SJSA1 (cell line): ENCODE data around the gene NETO2. TPM values are rescaled to one million over a fixed set of nuclear protein-coding genes. Genes with fewer than 3 reads are reported as not detected.
A peak's percentile ranks its signal among the peaks of the same experiment; 100 is the strongest.
"Not testable (repeated sequence)": the region's sequence is repeated elsewhere in the genome, so short reads cannot be mapped to it uniquely, and the experiment has no call there.

ENCODE experiments used
- DNase-seq, 2 experiments: peaks; one replicate each; pipeline ENCODE4 v3.0.0-alpha.2; 2015 to 2020; ENCODE audit warnings: low spot score in 2 of 2, low read depth in 1 of 2
- H3K27ac ChIP-seq: fragments of 250-450 bp; sonication (Bioruptor Pico); 2 replicates; pipeline ENCODE4 v1.5.1; 2020; ENCODE audit warnings: mild to moderate bottlenecking, moderate library complexity
- H3K27me3 ChIP-seq: fragments of 250-450 bp; sonication (Bioruptor Pico); replicated peaks from 2 replicates; pipeline ENCODE4 v1.5.1; 2020; ENCODE audit warnings: mild to moderate bottlenecking, moderate library complexity
- H3K36me3 ChIP-seq: fragments of 250-450 bp; sonication (Bioruptor Pico); 2 replicates; pipeline ENCODE4 v1.5.1; 2020; ENCODE audit warnings: mild to moderate bottlenecking
- H3K4me1 ChIP-seq: fragments of 250-450 bp; sonication (Bioruptor Pico); replicated peaks from 2 replicates; pipeline ENCODE4 v1.6.1; 2021; ENCODE audit warnings: mild to moderate bottlenecking
- H3K4me3 ChIP-seq: fragments of 250-450 bp; sonication (Bioruptor Pico); 2 replicates; pipeline ENCODE4 v1.5.1; 2020; ENCODE audit warnings: mild to moderate bottlenecking
- H3K9me3 ChIP-seq: fragments of 250-450 bp; sonication (Bioruptor Pico); replicated peaks from 2 replicates; pipeline ENCODE4 v1.5.1; 2020; ENCODE audit warnings: mild to moderate bottlenecking
- total RNA-seq: library from RNA; depleted of rRNA; stranded (reverse); fragments of >200 nt; shearing (Covaris generic); gene quantifications from 2 replicates; pipeline ENCODE4 v1.2.3, GENCODE V29; 2014

The NETO2 gene
- total RNA-seq, 1 experiment from 2014 or later, result 5.6 TPM

DNA sequence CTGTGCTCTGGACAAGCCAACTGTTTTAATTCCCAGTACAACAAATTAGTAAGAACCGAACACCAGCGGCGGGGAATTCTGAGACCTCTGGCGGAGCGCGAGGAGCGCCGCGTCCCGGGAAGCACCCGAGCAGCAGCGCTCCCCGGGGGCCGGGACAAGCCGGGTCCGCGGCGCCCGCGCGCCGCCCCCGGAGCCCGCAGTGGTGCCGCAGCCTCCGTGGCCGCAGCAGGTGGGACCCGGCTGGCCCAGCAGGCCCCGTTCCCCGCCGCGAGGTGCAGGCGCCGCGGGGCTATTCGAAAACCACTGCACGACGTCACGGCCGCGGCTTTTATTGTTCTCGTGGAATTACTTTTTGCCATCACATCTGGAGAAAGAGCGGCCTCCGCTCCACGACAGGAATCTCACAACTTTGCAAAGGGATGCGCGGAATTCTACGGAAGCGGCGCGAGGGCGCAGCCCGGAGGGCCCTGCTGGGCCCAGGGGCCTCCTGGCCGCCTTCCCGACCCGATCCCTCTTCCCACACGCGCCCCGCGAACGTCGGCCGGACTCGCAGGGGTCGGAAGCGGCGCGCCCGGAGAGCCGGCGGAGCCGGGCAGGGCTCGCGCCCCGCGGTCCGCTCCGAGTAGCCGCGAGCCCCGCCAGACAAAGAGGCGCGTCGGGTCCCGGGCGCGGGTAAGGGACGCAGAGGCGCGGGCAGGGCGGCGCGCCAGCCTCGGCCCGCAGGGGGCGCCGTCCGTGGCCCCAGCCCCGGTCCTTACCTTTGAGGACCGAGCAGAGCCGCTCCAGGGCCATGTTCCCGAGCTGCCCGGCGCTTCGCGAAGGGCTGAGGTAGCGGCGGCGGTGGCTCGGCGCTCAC, 696 bp downstream of the NETO2 start:
- Histone ChIP-seq H3K27ac (no peak overlapping the region), H3K27me3 (peaks cover 26% of the 10 kb centered on the region), H3K4me1 (peaks cover 28% of the 10 kb centered on the region), H3K36me3 (no peaks in the 10 kb centered on the region), H3K4me3 (peak overlapping the region; percentile 43), H3K9me3 (0 out of 2 replicates have a peak, but pooled peaks cover 11% of the 10 kb centered on the region)
- peak; percentile 51 to 62 for DNase-seq

- H3K4me1 ChIP-seq, result peaks cover 28% of the 10 kb centered on the region
- H3K4me3 ChIP-seq, result peak overlapping the region; percentile 43
- H3K36me3 ChIP-seq, result no peaks in the 10 kb centered on the region
- no peak overlapping the region for H3K27ac ChIP-seq
- DNase-seq, result peak in 1 of 2 experiments; percentile 14
- H3K27me3 ChIP-seq, result peaks cover 26% of the 10 kb centered on the region
- 0 out of 2 replicates have a peak, but pooled peaks cover 11% of the 10 kb centered on the region for H3K9me3 ChIP-seq
These were observed 1.3 kb downstream of the NETO2 start for GRCh38 chr16:47142486-47142820.

- no peak overlapping the region for H3K27ac ChIP-seq
- H3K9me3 ChIP-seq, result 0 out of 2 replicates have a peak, but pooled peaks cover 11% of the 10 kb centered on the region
- H3K4me1 ChIP-seq, result peaks cover 28% of the 10 kb centered on the region
- peak; percentile 58 to 72 for DNase-seq
- H3K4me3 ChIP-seq, result peak overlapping the region; percentile 9; the same call in 1 of the 2 replicates
- peaks cover 26% of the 10 kb centered on the region for H3K27me3 ChIP-seq
- no peaks in the 10 kb centered on the region for H3K36me3 ChIP-seq
These were observed 1.8 kb downstream of the NETO2 start for GRCh38 chr16:47141773-47142485.

- H3K27me3 ChIP-seq, result peaks cover 26% of the 10 kb centered on the region
- no peak overlapping the region for H3K27ac ChIP-seq
- no peak for DNase-seq
- peaks cover 28% of the 10 kb centered on the region for H3K4me1 ChIP-seq
- H3K9me3 ChIP-seq, result 0 out of 2 replicates have a peak, but pooled peaks cover 11% of the 10 kb centered on the region
- H3K4me3 ChIP-seq, result no peak overlapping the region
- H3K36me3 ChIP-seq, result no peaks in the 10 kb centered on the region
These were observed 3.1 kb downstream of the NETO2 start for GRCh38 chr16:47140686-47141085.

GRCh38 chr16:47139561-47140185, 4.1 kb downstream of the NETO2 start:
- Histone ChIP-seq H3K4me1 (peaks cover 28% of the 10 kb centered on the region), H3K27me3 (peaks cover 23% of the 10 kb centered on the region), H3K27ac (no peak overlapping the region), H3K36me3 (no peaks in the 10 kb centered on the region), H3K9me3 (0 out of 2 replicates have a peak, but pooled peaks cover 11% of the 10 kb centered on the region), H3K4me3 (no peak overlapping the region)
- DNase-seq, result no peak

DNA sequence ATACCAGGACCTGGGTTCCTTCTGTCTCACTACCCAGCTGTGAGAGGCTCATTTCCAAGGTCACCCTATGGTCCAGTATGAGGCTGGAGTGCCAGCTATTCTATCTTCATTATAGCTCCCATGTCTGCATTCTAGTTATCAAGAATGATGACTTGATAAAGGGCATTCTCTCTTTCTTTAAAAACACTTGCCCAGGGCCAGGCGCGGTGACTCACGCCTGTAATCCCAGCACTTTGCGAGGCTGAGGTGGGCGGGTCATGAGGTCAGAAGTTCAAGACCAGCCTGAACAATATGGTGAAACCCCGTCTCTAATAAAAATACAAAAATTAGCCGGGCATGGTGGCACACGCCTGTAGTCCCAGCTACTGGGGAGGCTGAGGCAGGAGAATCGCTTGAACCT, 5.8 kb downstream of the NETO2 start:
- H3K9me3 ChIP-seq, DNase-seq, H3K4me3 ChIP-seq, H3K27ac ChIP-seq, H3K36me3 ChIP-seq: not testable (repeated sequence)
- peaks cover 10% of the 10 kb centered on the region for H3K4me1 ChIP-seq
- peaks cover 14% of the 10 kb centered on the region for H3K27me3 ChIP-seq

DNA sequence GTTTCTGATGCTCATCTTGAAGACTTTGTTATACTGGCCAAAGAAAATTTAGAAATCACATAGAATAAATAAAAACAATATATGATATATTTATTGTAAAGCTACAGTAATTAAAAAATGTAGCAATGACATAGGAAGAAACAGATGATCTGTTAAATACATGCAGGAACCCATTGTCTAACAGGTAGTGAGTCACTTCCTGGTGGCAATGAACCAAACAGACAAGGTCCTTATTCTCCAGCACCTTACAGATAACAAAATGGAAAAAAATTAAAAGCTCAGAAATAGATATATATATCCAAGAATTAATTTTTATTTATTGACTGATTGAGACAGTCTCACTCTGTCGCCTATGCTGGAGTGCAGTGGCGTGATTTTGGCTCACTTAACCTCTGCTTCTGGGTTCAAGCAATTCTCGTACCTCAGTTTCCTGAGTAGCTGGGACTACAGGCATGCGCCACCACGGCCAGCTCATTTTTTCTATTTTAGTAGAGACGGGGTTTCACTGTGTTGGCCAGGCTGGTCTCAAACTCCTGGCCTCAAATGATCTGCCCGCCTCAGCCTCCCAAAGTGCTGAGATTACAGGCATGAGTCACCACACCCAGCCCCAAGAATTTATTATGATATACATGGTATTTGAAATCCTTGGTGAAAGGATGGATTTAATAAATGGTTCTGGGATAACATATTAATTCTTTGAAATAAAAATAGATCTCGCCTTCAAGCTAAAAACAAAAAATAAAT, 7.5 kb downstream of the NETO2 start:
- Histone ChIP-seq H3K27ac (no peak overlapping the region), H3K4me3 (no peak overlapping the region), H3K4me1 (no peaks in the 10 kb centered on the region), H3K36me3 (no peaks in the 10 kb centered on the region), H3K27me3 (no peaks in the 10 kb centered on the region), H3K9me3 (no peaks in the 10 kb centered on the region)
- DNase-seq, result no peak

GRCh38 chr16:47134550-47134949, 9.2 kb downstream of the NETO2 start:
- Histone ChIP-seq H3K4me1 (no peaks in the 10 kb centered on the region), H3K4me3 (no peak overlapping the region), H3K36me3 (no peaks in the 10 kb centered on the region), H3K27ac (no peak overlapping the region), H3K9me3 (no peaks in the 10 kb centered on the region), H3K27me3 (no peaks in the 10 kb centered on the region)
- DNase-seq, result no peak

DNA sequence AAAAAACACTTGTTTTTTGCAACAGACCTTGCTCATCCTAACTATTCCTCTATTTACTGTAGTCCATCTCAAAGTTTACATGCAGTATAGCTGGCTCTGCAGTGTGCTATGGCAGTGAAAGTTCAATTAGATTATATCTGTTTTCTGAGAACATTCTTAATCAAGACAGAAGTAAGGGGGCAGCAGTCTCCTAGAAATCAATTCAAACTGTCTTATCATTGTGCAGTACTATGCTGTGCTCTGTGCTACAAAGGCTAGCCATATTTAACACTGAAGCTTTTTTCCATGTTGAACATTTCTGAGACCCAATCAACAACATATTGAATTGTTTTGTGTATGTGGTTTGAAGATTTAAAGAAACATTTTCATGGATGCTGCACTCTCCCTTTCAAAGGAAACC, 11.4 kb downstream of the NETO2 start:
- no peak overlapping the region for H3K4me3 ChIP-seq
- no peak overlapping the region for H3K27ac ChIP-seq
- H3K36me3 ChIP-seq, result no peaks in the 10 kb centered on the region
- no peak for DNase-seq
- H3K9me3 ChIP-seq, result no peaks in the 10 kb centered on the region
- no peaks in the 10 kb centered on the region for H3K4me1 ChIP-seq
- H3K27me3 ChIP-seq, result no peaks in the 10 kb centered on the region

- no peak for DNase-seq
- Histone ChIP-seq H3K36me3 (no peaks in the 10 kb centered on the region), H3K4me1 (no peaks in the 10 kb centered on the region), H3K9me3 (no peaks in the 10 kb centered on the region), H3K27me3 (no peaks in the 10 kb centered on the region), H3K4me3 (no peak overlapping the region), H3K27ac (no peak overlapping the region)
These were observed 13.8 kb downstream of the NETO2 start for GRCh38 chr16:47129755-47130435.

DNA sequence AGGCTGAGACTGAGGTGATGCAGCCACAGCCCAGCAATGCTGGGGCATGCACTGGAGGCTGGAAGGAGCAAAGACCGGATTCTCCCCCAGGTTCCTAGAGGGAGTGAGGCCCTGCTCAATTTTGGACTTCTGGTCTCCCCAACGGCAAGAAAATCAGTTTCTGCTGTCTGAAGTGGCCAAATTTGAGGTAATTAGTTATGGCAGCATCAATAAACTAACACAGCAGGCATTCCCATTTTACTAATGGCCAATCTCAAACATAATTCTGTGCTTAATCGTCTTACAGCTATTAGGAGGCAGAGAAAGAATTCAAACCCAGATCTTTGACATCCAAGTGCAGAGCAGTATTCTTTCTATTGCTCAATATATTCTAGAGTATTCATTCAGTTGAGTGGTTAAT, 16.2 kb downstream of the NETO2 start:
- H3K36me3 ChIP-seq, result no peaks in the 10 kb centered on the region
- H3K27ac ChIP-seq, result no peak overlapping the region
- no peak overlapping the region for H3K4me3 ChIP-seq
- DNase-seq, result no peak
- H3K9me3 ChIP-seq, result no peaks in the 10 kb centered on the region
- H3K27me3 ChIP-seq, result no peaks in the 10 kb centered on the region
- no peaks in the 10 kb centered on the region for H3K4me1 ChIP-seq

GRCh38 chr16:47125757-47126156, 18.0 kb downstream of the NETO2 start:
- Histone ChIP-seq H3K36me3 (no peaks in the 10 kb centered on the region), H3K4me1 (no peaks in the 10 kb centered on the region), H3K27me3 (no peaks in the 10 kb centered on the region), H3K27ac (no peak overlapping the region), H3K9me3 (no peaks in the 10 kb centered on the region), H3K4me3 (no peak overlapping the region)
- DNase-seq, result no peak

GRCh38 chr16:47113130-47113529, 30.6 kb downstream of the NETO2 start:
- DNase-seq, result no peak
- H3K27me3 ChIP-seq, result no peaks in the 10 kb centered on the region
- H3K4me3 ChIP-seq, result no peak overlapping the region
- H3K36me3 ChIP-seq, result no peaks in the 10 kb centered on the region
- H3K9me3 ChIP-seq, result no peaks in the 10 kb centered on the region
- no peaks in the 10 kb centered on the region for H3K4me1 ChIP-seq
- no peak overlapping the region for H3K27ac ChIP-seq
